ENCODE measurements around the gene NOG.

NOG gene

DNA sequence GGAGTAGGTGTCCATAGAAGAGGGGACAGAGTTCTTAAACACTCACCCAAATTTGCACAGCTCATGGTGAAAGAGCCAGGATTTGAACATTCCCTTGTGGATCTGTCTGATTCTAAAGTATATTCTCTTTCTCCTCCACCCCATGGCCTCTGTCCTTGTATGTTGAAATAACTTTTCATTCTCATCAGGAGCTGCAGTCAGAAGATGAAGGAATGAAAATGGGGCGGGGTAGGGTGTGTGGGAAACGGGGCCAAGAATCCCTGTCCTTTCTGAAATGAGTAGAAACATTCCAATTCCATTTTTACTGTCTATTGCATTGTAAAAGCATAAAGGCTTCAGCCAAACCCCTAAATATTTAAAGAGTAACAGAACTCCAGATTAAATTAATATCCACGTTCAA is 42.8 kb downstream of the NOG start:
- no peak for DNase-seq (ENCODE audit: low spot score)

DNA sequence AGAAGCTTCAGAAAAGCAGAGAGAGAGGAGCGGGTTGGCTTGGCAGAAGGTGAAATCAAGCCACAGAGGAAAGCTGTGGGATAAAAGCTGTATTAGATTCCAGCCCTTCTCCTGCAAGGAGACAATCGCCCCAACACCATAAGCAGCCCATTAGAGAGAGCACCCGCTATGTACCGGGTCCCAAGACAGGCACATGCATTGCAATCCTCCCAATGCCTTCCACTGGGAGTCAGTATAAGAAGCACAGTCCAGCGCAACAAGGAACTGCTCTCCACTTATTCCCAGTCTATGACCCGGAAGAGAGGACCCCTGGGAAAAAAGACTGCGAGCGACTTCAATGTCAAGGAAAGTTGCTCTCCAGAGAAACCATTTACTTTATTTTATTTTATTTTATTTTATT is 43.8 kb downstream of the NOG start:
- no peak for DNase-seq (ENCODE audit: low spot score)

DNA sequence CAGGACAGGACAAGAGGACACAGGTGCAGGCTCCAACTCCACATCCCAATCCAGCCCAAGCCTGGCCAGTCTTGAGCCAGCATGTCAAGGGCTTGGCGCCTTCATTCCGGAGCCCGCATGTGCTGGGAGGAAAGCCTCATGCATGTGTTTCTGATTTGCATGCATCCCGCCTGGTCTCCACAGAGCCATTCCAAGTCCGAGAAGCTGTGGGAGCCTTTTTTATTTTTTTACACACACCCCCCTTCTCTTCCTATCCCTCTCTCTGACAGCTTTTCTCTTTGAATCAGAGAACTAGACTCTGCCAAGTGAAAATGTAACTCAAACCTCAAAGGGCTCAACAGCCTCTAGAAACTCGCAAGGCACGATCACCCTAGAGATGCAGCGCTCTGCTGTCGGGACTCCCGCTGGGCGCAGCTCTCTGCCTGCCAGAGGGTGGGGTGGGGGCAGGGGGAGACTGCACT is 45.1 kb downstream of the NOG start:
- DNase-seq (ENCODE audit: low spot score), result no peak

DNA sequence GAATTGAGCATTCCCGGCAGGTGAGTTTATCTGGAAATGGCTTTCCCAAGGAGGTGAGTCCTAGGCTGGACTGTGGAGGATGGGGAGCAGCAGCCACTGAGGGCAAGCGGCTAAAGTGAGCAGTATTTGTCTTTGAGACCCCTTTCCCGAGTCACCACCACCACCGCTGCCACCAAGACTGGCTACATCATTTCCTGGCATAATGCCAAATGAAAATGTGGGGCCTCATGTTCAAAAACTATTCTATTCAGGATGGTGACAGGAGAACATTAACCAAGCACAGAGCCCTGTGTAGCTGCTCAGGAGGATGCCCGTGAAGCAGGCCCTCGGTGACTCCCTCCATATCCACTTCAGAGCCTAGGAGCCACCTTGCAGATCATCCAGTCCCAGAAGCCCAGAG is 46.0 kb downstream of the NOG start:
- no peak for DNase-seq (ENCODE audit: low spot score)

DNA sequence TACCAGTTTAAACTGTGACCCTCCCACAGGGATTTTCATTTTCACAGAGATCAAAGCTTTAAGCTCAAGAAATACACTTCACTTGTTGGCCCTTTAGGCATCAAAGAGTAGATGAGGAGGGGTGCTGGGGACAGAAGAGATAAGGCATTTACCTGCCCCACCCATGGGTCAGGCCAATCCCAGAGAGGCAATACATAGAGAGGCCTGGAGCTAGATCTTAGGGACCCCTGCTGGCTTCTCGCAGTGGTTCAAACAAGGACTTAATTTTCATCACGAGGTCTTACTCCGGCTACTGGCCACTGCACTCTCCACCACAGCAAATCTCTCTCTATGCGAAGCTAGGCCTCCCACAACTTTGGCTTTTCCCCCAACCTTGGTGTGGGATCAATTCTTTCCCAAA is 46.6 kb downstream of the NOG start:
- no peak for DNase-seq (ENCODE audit: low spot score)

DNA sequence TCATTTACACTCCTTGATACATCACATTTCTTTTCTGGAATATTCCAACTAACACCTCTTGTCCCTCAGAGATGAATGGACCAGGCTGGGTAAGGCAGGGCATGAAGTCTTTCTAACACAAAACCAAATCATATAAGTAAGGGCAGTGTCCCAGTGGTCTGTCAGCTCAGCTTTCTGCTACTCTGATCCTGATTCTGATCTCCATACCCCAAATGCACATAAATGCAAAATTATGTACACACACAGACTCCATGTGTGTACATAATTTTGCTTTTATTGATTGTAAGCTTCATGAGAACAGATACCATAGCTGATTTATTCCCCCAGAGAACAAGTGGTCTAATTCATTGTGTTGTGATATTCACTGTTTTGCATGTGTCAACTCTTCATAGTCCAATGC is 47.9 kb downstream of the NOG start:
- DNase-seq (ENCODE audit: low spot score), result no peak

DNA sequence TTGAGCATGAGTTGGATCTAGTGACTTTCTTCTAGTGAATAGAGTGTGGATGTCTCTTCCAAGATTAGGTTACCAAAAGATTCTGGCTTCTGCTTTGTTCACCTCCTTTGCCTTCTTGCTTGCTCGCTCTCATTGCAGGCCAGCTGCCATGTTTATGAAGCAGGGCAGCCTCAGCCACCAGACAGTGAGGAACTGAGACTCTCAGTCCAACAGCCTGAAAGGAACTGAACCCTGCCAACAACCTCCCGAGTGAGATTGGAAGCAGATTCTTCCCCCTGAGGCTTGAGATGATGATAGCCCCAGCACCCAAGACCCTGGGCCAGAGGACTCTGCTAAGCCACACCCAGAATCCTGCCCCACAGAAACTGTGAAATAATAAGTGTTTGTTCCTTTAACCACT is 48.4 kb downstream of the NOG start:
- no peak for DNase-seq (ENCODE audit: low spot score)

DNA sequence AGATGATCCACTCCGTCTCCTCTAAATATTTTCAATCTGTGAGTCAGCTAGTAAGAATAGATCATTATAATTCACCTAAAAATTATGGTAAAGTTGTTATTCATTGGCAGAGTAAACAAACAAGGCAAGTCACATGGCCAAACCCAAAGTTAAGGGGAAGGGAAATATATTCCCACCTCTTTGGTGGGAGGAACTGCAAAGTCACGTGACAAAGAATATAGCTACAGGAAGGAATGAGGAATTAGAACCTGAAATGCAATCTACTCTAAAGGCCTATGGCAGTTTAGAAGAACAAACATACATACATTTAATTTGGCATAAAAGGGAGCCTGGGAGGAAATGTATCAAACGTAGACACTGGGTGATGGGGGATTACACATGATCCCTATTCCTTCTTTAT is 48.9 kb downstream of the NOG start:
- DNase-seq (ENCODE audit: low spot score), result no peak
